Loucy (cell line): ENCODE data around the gene CCL1.

Experiments
- H2AFZ ChIP-seq: fragments of 200-600 bp; sonication (generic); 2 replicates; pipeline ENCODE4 v1.6.0; 2016; ENCODE audit warnings: antibody characterized with exemption, mild to moderate bottlenecking, low read length, moderate library complexity
- H3F3A ChIP-seq: fragments of 200-600 bp; 2 replicates; pipeline ENCODE4 v1.6.0; 2016; ENCODE audit warnings: antibody characterized with exemption, low read depth, mild to moderate bottlenecking
- H3K27me3 ChIP-seq: fragments of 200-600 bp; sonication (generic); 2 replicates; pipeline ENCODE4 v1.6.1; 2014; ENCODE audit warnings: low read length, mild to moderate bottlenecking; ENCODE audit not compliant: insufficient read depth, poor library complexity, severe bottlenecking
- H3K36me3 ChIP-seq: fragments of 200-600 bp; sonication (generic); 2 replicates; pipeline ENCODE4 v1.6.1; 2016; ENCODE audit warnings: low read length; ENCODE audit not compliant: insufficient read depth
- H3K4me1 ChIP-seq: fragments of 200-600 bp; sonication (generic); 2 replicates; pipeline ENCODE4 v1.5.1; 2014; ENCODE audit warnings: low read length, mild to moderate bottlenecking; ENCODE audit not compliant: insufficient read depth, poor library complexity, severe bottlenecking
- H3K4me2 ChIP-seq: fragments of 200-600 bp; sonication (generic); 2 replicates; pipeline ENCODE4 v1.6.0; 2014; ENCODE audit warnings: antibody characterized with exemption, low read length, low read depth, mild to moderate bottlenecking; ENCODE audit not compliant: poor library complexity, severe bottlenecking
- H3K4me3 ChIP-seq: fragments of 200-600 bp; sonication (generic); 2 replicates; pipeline ENCODE4 v1.5.1; 2014; ENCODE audit warnings: low read length, mild to moderate bottlenecking, mixed read lengths; ENCODE audit not compliant: poor library complexity, severe bottlenecking
- H3K79me2 ChIP-seq: fragments of 200-600 bp; sonication (generic); 2 replicates; pipeline ENCODE4 v1.6.1; 2014; ENCODE audit warnings: low read length; ENCODE audit not compliant: insufficient read depth
- H3K9ac ChIP-seq: fragments of 200-600 bp; sonication (generic); 2 replicates; pipeline ENCODE4 v1.6.0; 2014; ENCODE audit warnings: mild to moderate bottlenecking, low read depth, low read length, moderate library complexity; ENCODE audit not compliant: poor library complexity, severe bottlenecking
- H3K9me2 ChIP-seq: fragments of 200-600 bp; sonication (generic); replicated peaks from 2 replicates; pipeline ENCODE4 v1.6.1; 2016; ENCODE audit warnings: low read depth, low read length, mixed read lengths
- H3K9me3 ChIP-seq: fragments of 200-600 bp; sonication (generic); 2 replicates; pipeline ENCODE4 v1.6.1; 2014; ENCODE audit warnings: mild to moderate bottlenecking, antibody characterized with exemption, low read length, low read depth; ENCODE audit not compliant: insufficient read depth
- H4K20me1 ChIP-seq: fragments of 200-600 bp; sonication (generic); 2 replicates; pipeline ENCODE4 v1.6.0; 2014; ENCODE audit warnings: antibody characterized with exemption, low read length, mild to moderate bottlenecking; ENCODE audit not compliant: insufficient read depth, poor library complexity, severe bottlenecking
- CTCF ChIP-seq: fragments of 200-600 bp; sonication (generic); conservative IDR thresholded peaks from 2 replicates; pipeline ENCODE4 v1.5.1; 2014; ENCODE audit warnings: mild to moderate bottlenecking, antibody characterized with exemption, low read length
- EZH2phosphoT487 ChIP-seq: fragments of 200-600 bp; IDR thresholded peaks from 2 replicates; pipeline ENCODE4 v1.6.1; 2018; ENCODE audit warnings: antibody characterized with exemption, mild to moderate bottlenecking, moderate library complexity, borderline replicate concordance

CCL1 gene

DNA sequence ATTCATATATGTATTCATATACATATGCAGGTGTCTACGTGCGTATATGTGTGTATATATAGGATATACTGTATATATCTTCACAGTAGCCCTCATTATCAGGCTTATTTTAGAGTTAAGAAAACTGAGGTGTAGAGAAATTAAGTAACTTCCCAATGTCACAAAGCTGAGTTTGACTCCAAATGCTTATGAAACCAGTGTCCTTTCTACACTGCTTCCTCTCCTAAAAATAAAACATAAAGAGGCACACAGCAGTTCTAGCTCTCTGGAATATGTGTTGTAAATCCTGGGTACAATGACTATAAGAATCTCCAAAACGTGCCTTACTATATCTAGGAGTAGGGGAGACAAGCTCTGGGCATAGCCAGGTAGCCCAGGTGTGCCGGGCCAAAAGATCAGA is 40.0 kb upstream of the CCL1 start:
- Histone ChIP-seq H4K20me1 (no peaks in the 10 kb centered on the region), H2AFZ (no peak overlapping the region), H3K9ac (no peak overlapping the region), H3K9me2 (no peaks in the 10 kb centered on the region), H3K36me3 (no peaks in the 10 kb centered on the region), H3K4me2 (no peak overlapping the region), H3K9me3 (no peaks in the 10 kb centered on the region), H3K4me3 (no peak overlapping the region), H3K79me2 (no peaks in the 10 kb centered on the region), H3K27me3 (no peaks in the 10 kb centered on the region), H3F3A (no peaks in the 10 kb centered on the region), H3K4me1 (peaks cover 38% of the 10 kb centered on the region)
- TF ChIP-seq EZH2phosphoT487 (no peak), CTCF (no peak)

GRCh38 chr17:34401165-34401564 is 38.1 kb upstream of the CCL1 start:
- Histone ChIP-seq H3K4me2 (no peak overlapping the region), H3K79me2 (no peaks in the 10 kb centered on the region)

GRCh38 chr17:34400301-34400931 is 37.4 kb upstream of the CCL1 start:
- Histone ChIP-seq H3K4me2 (no peak overlapping the region), H3F3A (no peaks in the 10 kb centered on the region), H3K79me2 (no peaks in the 10 kb centered on the region), H3K9me3 (no peaks in the 10 kb centered on the region), H3K9ac (peak overlapping the region; percentile 47), H3K9me2 (no peaks in the 10 kb centered on the region), H3K4me1 (peaks cover 62% of the 10 kb centered on the region), H3K36me3 (no peaks in the 10 kb centered on the region), H4K20me1 (no peaks in the 10 kb centered on the region), H3K4me3 (no peak overlapping the region), H2AFZ (no peak overlapping the region), H3K27me3 (no peaks in the 10 kb centered on the region)
- TF ChIP-seq EZH2phosphoT487: no peak
- no peak for TF ChIP-seq CTCF

More at GRCh38 chr17:34401165-34401564, 38.1 kb upstream of the CCL1 start:
- Histone ChIP-seq H3K9ac (peak overlapping the region; percentile 47), H3K36me3 (no peaks in the 10 kb centered on the region), H3K4me1 (peaks cover 55% of the 10 kb centered on the region), H3K27me3 (no peaks in the 10 kb centered on the region), H3K4me3 (no peak overlapping the region), H3K9me2 (no peaks in the 10 kb centered on the region), H2AFZ (no peak overlapping the region), H3K9me3 (no peaks in the 10 kb centered on the region), H3F3A (no peaks in the 10 kb centered on the region), H4K20me1 (no peaks in the 10 kb centered on the region)
- no peak for TF ChIP-seq CTCF
- no peak for TF ChIP-seq EZH2phosphoT487
